Prostate gland (tissue), 2 donors: ENCODE results near the gene ISOC1.

Source experiments
- CTCF ChIP-seq, 4 experiments: fragments of 200-600 bp in 2 of 4; fragments of 450-650 bp in 2 of 4; sonication (generic) in 2 of 4; IDR thresholded peaks; 1 replicate in 3 of 4; 2 replicates in 1 of 4; pipeline ENCODE4 v1.5.1; 2016 to 2019; ENCODE audit warnings: antibody characterized with exemption in 4 of 4, mild to moderate bottlenecking in 2 of 4, moderate library complexity in 2 of 4
- POLR2A ChIP-seq: fragments of 450-650 bp; IDR thresholded peaks from one replicate; pipeline ENCODE4 v1.6.1; 2016; ENCODE audit warnings: antibody characterized with exemption, mild to moderate bottlenecking
- POLR2AphosphoS5 ChIP-seq: sonication (generic); formaldehyde crosslinking; IDR thresholded peaks from one replicate; pipeline ENCODE4 v1.6.1; 2017; ENCODE audit warnings: antibody characterized with exemption

- TF ChIP-seq CTCF (IDR thresholded peaks at IDR 0.05) (no peak), POLR2A (no peak), POLR2AphosphoS5 (no peak)
These were observed 13.1 kb downstream of the ISOC1 start for GRCh38 chr5:129107637-129108036.
